K562 (cell line): Measurements from ENCODE around the gene DXO. TPM values are rescaled to one million over a fixed set of nuclear protein-coding genes. Genes with fewer than 3 reads are reported as not detected.
A peak's percentile ranks its signal among the peaks of the same experiment; 100 is the strongest.

Source experiments
- ERF ChIP-seq: fragments of 450-650 bp; formaldehyde crosslinking; IDR thresholded peaks from 2 replicates; pipeline ENCODE4 v1.4.0; 2020; ENCODE audit warnings: mild to moderate bottlenecking, mixed read lengths
- GATAD2A ChIP-seq: fragments of 450-650 bp; IDR thresholded peaks from 2 replicates; pipeline ENCODE4 v1.6.1; 2017
- MCM7 ChIP-seq, 2 experiments: fragments of 450-650 bp; IDR thresholded peaks; 2 replicates each; pipeline ENCODE4 v1.6.1; 2016 to 2018
- MYC ChIP-seq, 2 experiments: fragments of 250-450 bp in 1 of 2; sonication (Bioruptor Pico) in 1 of 2; IDR thresholded peaks; 2 replicates each; pipeline versions ENCODE4 v1.5.1 to v1.6.1; 2012 to 2021; ENCODE audit warnings: low read depth in 2 of 2, borderline replicate concordance in 1 of 2, improper control_type of control experiment in 1 of 2, low read length in 1 of 2, mild to moderate bottlenecking in 1 of 2, moderate library complexity in 1 of 2
- NFIX ChIP-seq: fragments of 250-450 bp; sonication (Bioruptor Pico); IDR thresholded peaks from 2 replicates; pipeline ENCODE4 v1.4.0; 2020; ENCODE audit warnings: low read depth, mild to moderate bottlenecking, moderate library complexity
- NR1H2 ChIP-seq: sonication (generic); formaldehyde crosslinking; IDR thresholded peaks from 2 replicates; pipeline ENCODE4 v1.4.0; 2020; ENCODE audit warnings: mild to moderate bottlenecking, missing genetic modification reagents
- NR2F6 ChIP-seq: fragments of 450-650 bp; formaldehyde crosslinking; IDR thresholded peaks from 2 replicates; pipeline ENCODE4 v1.4.0; 2020; ENCODE audit warnings: mild to moderate bottlenecking
- PTBP1 ChIP-seq: fragments of 200-400 bp; formaldehyde crosslinking; IDR thresholded peaks from 2 replicates; pipeline ENCODE4 v1.6.1; 2017; ENCODE audit warnings: low read depth, low read length
- SNRNP70 ChIP-seq: fragments of 200-400 bp; formaldehyde crosslinking; optimal IDR thresholded peaks from 2 replicates; pipeline ENCODE3; 2017; ENCODE audit warnings: low read depth, low read length
- TBP ChIP-seq: optimal IDR thresholded peaks from 2 replicates; pipeline ENCODE3; 2011; ENCODE audit warnings: low read depth, low read length, improper control_type of control experiment
- TEAD4 ChIP-seq, 2 experiments: sonication (generic) in 1 of 2; formaldehyde crosslinking in 1 of 2; IDR thresholded peaks; 2 replicates each; pipeline versions ENCODE4 v1.6.1 to v1.8.0; 2012 to 2022; ENCODE audit warnings: borderline replicate concordance in 1 of 2, inconsistent platforms in 1 of 2, low read length in 1 of 2, mild to moderate bottlenecking in 1 of 2, missing genetic modification reagents in 1 of 2
- TOE1 ChIP-seq, 2 experiments: fragments of 450-650 bp in 1 of 2; sonication (generic) in 1 of 2; formaldehyde crosslinking in 1 of 2; IDR thresholded peaks; 2 replicates each; pipeline versions ENCODE4 v1.7.1 to v1.8.0; 2016 to 2022; ENCODE audit warnings: borderline replicate concordance in 2 of 2, mild to moderate bottlenecking in 2 of 2, antibody characterized with exemption in 1 of 2, inconsistent platforms in 1 of 2, low read depth in 1 of 2, missing genetic modification reagents in 1 of 2, moderate library complexity in 1 of 2
- ZNF583 ChIP-seq: fragments of 250-450 bp; sonication (Bioruptor Pico); IDR thresholded peaks from 2 replicates; pipeline ENCODE4 v1.4.0; 2020
- ZNF707 ChIP-seq: fragments of 250-450 bp; sonication (Bioruptor Pico); conservative IDR thresholded peaks from 2 replicates; pipeline ENCODE4 v1.8.0; 2022; ENCODE audit warnings: inconsistent platforms, mild to moderate bottlenecking, moderate library complexity
- polyA plus RNA-seq, 8 experiments: library from polyadenylated mRNA; depleted of rRNA in 4 of 8; stranded (reverse) in 5 of 8; unstranded in 3 of 8; fragments of >200 nt; fragmentation: Nextera tagmentation in 2 of 8; fragmentation: Illumina TruSeq in 1 of 8; extraction: Ambion mirVana in 2 of 8; extraction: Trizol in 1 of 8; gene quantifications; 2 replicates each; pipeline versions ENCODE4 v1.2.1 to v1.2.3, GENCODE V29; 2011 to 2014; ENCODE audit warnings: inconsistent platforms in 1 of 8, missing spikeins in 1 of 8
- total RNA-seq, 7 experiments: library from RNA; depleted of rRNA in 6 of 7; stranded (reverse); fragments of >200 nt in 6 of 7; fragmentation: Illumina TruSeq in 2 of 7; extraction: Trizol in 2 of 7; gene quantifications; 2 replicates each; pipeline versions ENCODE4 v1.2.1 to v1.2.3, GENCODE V29; 2011 to 2021; ENCODE audit warnings: low replicate concordance in 1 of 7
- TF ChIP-seq, protein P1 (sequence below): fragments of 450-650 bp; formaldehyde crosslinking; IDR thresholded peaks from 2 replicates; pipeline ENCODE4 v1.4.0; 2020; ENCODE audit warnings: mild to moderate bottlenecking, mixed read lengths

Gene DXO
- total and polyA plus RNA-seq, 9 of the 15 experiments (the other 6 are each of a cell fraction or from before 2014, with no cell fraction given): 6.4 to 35.1 (median 19.4) TPM

- TF ChIP-seq NFIX (CRISPR knock-in tag): peak; percentile 59; the same call in 1 of the 2 replicates
- peak; percentile 86 for TF ChIP-seq ZNF583
- TF ChIP-seq TOE1 (IDR thresholded peaks at IDR 0.05; ENCODE audit: borderline replicate concordance): no peak
- TF ChIP-seq TOE1 (CRISPR knock-in tag; IDR thresholded peaks at IDR 0.05; ENCODE audit: borderline replicate concordance, low read depth): 0 out of 2 replicates have a peak, but pooled peaks have one; percentile 42
- peak; percentile 46 for TF ChIP-seq TBP
- peak; percentile 18; the same call in 1 of the 2 replicates for TF ChIP-seq NR1H2 (CRISPR knock-in tag)
- no peak for TF ChIP-seq MYC (IDR thresholded peaks at IDR 0.05; ENCODE audit: low read depth, low read length)
- TF ChIP-seq MYC (CRISPR knock-in tag; IDR thresholded peaks at IDR 0.05; ENCODE audit: borderline replicate concordance, low read depth): no peak
- TF ChIP-seq SNRNP70: peak; percentile 56
- 0 out of 2 replicates have a peak, but pooled peaks have one; percentile 44 for TF ChIP-seq NR2F6 (CRISPR knock-in tag)
- TF ChIP-seq ERF: 0 out of 2 replicates have a peak, but pooled peaks have one; percentile 61
- no peak for TF ChIP-seq GATAD2A
- TF ChIP-seq, protein P1, sequence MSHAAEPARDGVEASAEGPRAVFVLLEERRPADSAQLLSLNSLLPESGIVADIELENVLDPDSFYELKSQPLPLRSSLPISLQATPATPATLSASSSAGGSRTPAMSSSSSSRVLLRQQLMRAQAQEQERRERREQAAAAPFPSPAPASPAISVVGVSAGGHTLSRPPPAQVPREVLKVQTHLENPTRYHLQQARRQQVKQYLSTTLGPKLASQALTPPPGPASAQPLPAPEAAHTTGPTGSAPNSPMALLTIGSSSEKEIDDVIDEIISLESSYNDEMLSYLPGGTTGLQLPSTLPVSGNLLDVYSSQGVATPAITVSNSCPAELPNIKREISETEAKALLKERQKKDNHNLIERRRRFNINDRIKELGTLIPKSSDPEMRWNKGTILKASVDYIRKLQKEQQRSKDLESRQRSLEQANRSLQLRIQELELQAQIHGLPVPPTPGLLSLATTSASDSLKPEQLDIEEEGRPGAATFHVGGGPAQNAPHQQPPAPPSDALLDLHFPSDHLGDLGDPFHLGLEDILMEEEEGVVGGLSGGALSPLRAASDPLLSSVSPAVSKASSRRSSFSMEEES (CRISPR knock-in tag): peak; percentile 2; the same call in 1 of the 2 replicates
- no peak for TF ChIP-seq TEAD4 (IDR thresholded peaks at IDR 0.05; ENCODE audit: low read length)
- TF ChIP-seq TEAD4 (CRISPR knock-in tag; IDR thresholded peaks at IDR 0.05; ENCODE audit: borderline replicate concordance): no peak
- peak; percentile 56; the same call in 1 of the 2 replicates for TF ChIP-seq ZNF707
- TF ChIP-seq PTBP1: peak; percentile 52; the same call in 1 of the 2 replicates
- TF ChIP-seq MCM7 (IDR thresholded peaks at IDR 0.05): no peak
- TF ChIP-seq, all 486 proteins: peak for 68
Observed at GRCh38 chr6:31971279-31971992, 502 bp downstream of the DXO start (continued).
